Pancreas (tissue), 10 donors: ENCODE results near the gene LRRC8D. TPM values are rescaled to one million over a fixed set of nuclear protein-coding genes. Genes with fewer than 3 reads are reported as not detected.

Experiments
- ATAC-seq, 4 donors: fragments of 200-7000 bp; cut with Tn5 transposase; one replicate each; pipeline versions ENCODE4 v1.8.0 to v1.9.1; 2020; ENCODE audit warnings: mild to moderate bottlenecking in 4 of 4, moderate library complexity in 4 of 4
- DNase-seq, 6 donors: peaks; one replicate each; pipeline ENCODE4 v3.0.0-alpha.2; 2020
- FAIRE-seq: peaks from 2 replicates; lab custom pipeline; 2012; peaks lifted over from hg19 to GRCh38; lab: Jason Lieb, UNC
- H3K27ac ChIP-seq, 4 donors: fragments of 200-600 bp; sonication (generic); 1 replicate in 3 of 4; 2 replicates in 1 of 4; pipeline versions ENCODE4 v1.5.0 to v1.8.0; 2020
- H3K27me3 ChIP-seq, 4 donors: fragments of 200-600 bp; one replicate each; pipeline ENCODE4 v1.8.0; 2021
- H3K36me3 ChIP-seq, 3 donors: fragments of 200-600 bp; sonication (generic) in 1 of 3; one replicate each; pipeline versions ENCODE4 v1.5.0 to v1.8.0; 2020 to 2021
- H3K4me1 ChIP-seq, 3 donors: fragments of 200-600 bp; one replicate each; pipeline ENCODE4 v1.8.0; 2021
- H3K4me3 ChIP-seq, 4 donors: fragments of 200-600 bp; sonication (generic) in 2 of 4; one replicate each; pipeline versions ENCODE4 v1.5.0 to v1.8.0; 2020 to 2021
- H3K9me3 ChIP-seq, 4 donors: fragments of 200-600 bp; one replicate each; pipeline ENCODE4 v1.8.0; 2021
- CTCF ChIP-seq, 4 donors: fragments of 200-600 bp; sonication (generic) in 3 of 4; IDR thresholded peaks; one replicate each; pipeline versions ENCODE4 v1.5.0 to v1.8.0; 2021; ENCODE audit warnings: antibody characterized with exemption in 4 of 4
- WGBS, 2 donors: extraction: QIAGEN DNeasy Blood & Tissue Kit; methylation state at CpG; one replicate each; pipeline ENCODE4 v1.1.7; 2013; 5-methylcytosine and 5-hydroxymethylcytosine counted together
- intact Hi-C, 3 donors: fragments of 100-400 bp; cut with DNase I; formaldehyde crosslinking; loops; one replicate each; pipeline versions ENCODE4 v1.11.1 to v1.14.2; 2022
- polyA plus RNA-seq, 2 donors: library from polyadenylated mRNA; stranded (reverse); fragments of 200-250 nt; gene quantifications; one replicate each; pipeline ENCODE4 v1.2.3, GENCODE V29; 2013
- total RNA-seq, 6 donors: library from RNA; stranded (reverse); fragmentation: NEBNext Ultra II Directional in 4 of 6; extraction: Animal tissue kit (Norgen Biotek cat#: 25700) in 4 of 6; gene quantifications; one replicate each; pipeline versions ENCODE4 v1.2.1 to v1.2.4, GENCODE V29; 2021 to 2023
- donor health status: healthy with polysubstance abuse.
- donor health status: DM: no; HTN: no; CAD: no; lungs with moderate emphysema.
- donor health status: DM: no; HTN: no; CAD: no.
- donor health status: control.
- donor health status: control.
- donor health status: Bipolar disorder and iron deficiency.
- donor health status: DM: yes; HTN: yes; CAD: no.
- donor health status: DM: no; HTN: no; CAD: no.
- donor health status: DM: no; HTN: no; CAD: no.
- donor health status: DM: yes; HTN: yes; CAD: no.

The LRRC8D gene
- total and polyA plus RNA-seq, 8 donors, result 3.8 to 27.1 (median 10.4) TPM

- Histone ChIP-seq H3K36me3 (no peaks in the 10 kb centered on the region), H3K27ac (no peak overlapping the region), H3K4me1 (no peaks in the 10 kb centered on the region), H3K27me3 (no peaks in the 10 kb centered on the region), H3K4me3 (no peak overlapping the region), H3K9me3 (no peaks in the 10 kb centered on the region)
- 91 to 93% methylated on average over 2 of the region's 2 CpGs for WGBS, 2 donors
- intact Hi-C loops, result no loop called here
- TF ChIP-seq CTCF (IDR thresholded peaks at IDR 0.05), result no peak
- ATAC-seq, result no peak
- no peak for FAIRE-seq
- DNase-seq, result no peak
Measured at GRCh38 chr1:89942014-89942413, 121.2 kb downstream of the LRRC8D start.

- H3K27me3 ChIP-seq, result no peaks in the 10 kb centered on the region
- H3K4me1 ChIP-seq, result no peaks in the 10 kb centered on the region
- H3K36me3 ChIP-seq, result no peaks in the 10 kb centered on the region
- TF ChIP-seq CTCF (IDR thresholded peaks at IDR 0.05), result no peak
- H3K4me3 ChIP-seq, result no peak overlapping the region
- DNase-seq, result no peak
- no peak for FAIRE-seq
- H3K9me3 ChIP-seq, result no peaks in the 10 kb centered on the region
- peak overlapping the region in 1 of 4 donors; percentile 28 for H3K27ac ChIP-seq
- intact Hi-C loops, result no loop called here
- 81 to 83% methylated on average over 8 of the region's 8 CpGs for WGBS, 2 donors
- ATAC-seq, result peak in 3 of 4 donors; percentile 48 to 75 (median 50)
Measured at GRCh38 chr1:89942825-89943658, 122.2 kb downstream of the LRRC8D start.

GRCh38 chr1:89943846-89944781 is 123.3 kb downstream of the LRRC8D start:
- no peak for DNase-seq
- FAIRE-seq, result no peak
- TF ChIP-seq CTCF (IDR thresholded peaks at IDR 0.05), result no peak
- intact Hi-C loops, result no loop called here
- no peaks in the 10 kb centered on the region for H3K36me3 ChIP-seq
- ATAC-seq, result no peak
- no peak overlapping the region for H3K4me3 ChIP-seq
- H3K27me3 ChIP-seq, result no peaks in the 10 kb centered on the region
- no peaks in the 10 kb centered on the region for H3K4me1 ChIP-seq
- H3K9me3 ChIP-seq, result no peaks in the 10 kb centered on the region
- no peak overlapping the region for H3K27ac ChIP-seq
- WGBS, 2 donors, result 71 to 76% methylated on average over 5 of the region's 5 CpGs

- FAIRE-seq (no peak), ATAC-seq (no peak), DNase-seq (no peak)
- H3K4me1 ChIP-seq, result peaks cover 0 to 11% (median 0%) of the 10 kb centered on the region in 3 donors
- no peaks in the 10 kb centered on the region for H3K36me3 ChIP-seq
- no peaks in the 10 kb centered on the region for H3K27me3 ChIP-seq
- no peak overlapping the region for H3K4me3 ChIP-seq
- H3K27ac ChIP-seq, result no peak overlapping the region
- WGBS, 2 donors, result 87 to 90% methylated on average over 5 of the region's 5 CpGs
- H3K9me3 ChIP-seq, result no peaks in the 10 kb centered on the region
- no peak for TF ChIP-seq CTCF (IDR thresholded peaks at IDR 0.05)
- intact Hi-C loops, result no loop called here
Measured at GRCh38 chr1:89945852-89946476, 125.1 kb downstream of the LRRC8D start.
